ENCODE measurements around the gene CLECL1.
"Not testable (repeated sequence)": the region's sequence is repeated elsewhere in the genome, so short reads cannot be mapped to it uniquely, and the experiment has no call there.

CLECL1 gene

GRCh38 chr12:9698681-9699080, 34.2 kb downstream of the CLECL1 start:
- no peak for TF ChIP-seq ZFX (IDR thresholded peaks at IDR 0.05)
- TF ChIP-seq CTCF (conservative IDR thresholded peaks at IDR 0.05) = no peak
- no peak overlapping the region for H3K27ac ChIP-seq

GRCh38 chr12:9697619-9698018, 35.3 kb downstream of the CLECL1 start:
- no peak for TF ChIP-seq CTCF (conservative IDR thresholded peaks at IDR 0.05)
- no peak for TF ChIP-seq ZFX (IDR thresholded peaks at IDR 0.05)
- H3K27ac ChIP-seq = no peak overlapping the region

GRCh38 chr12:9695661-9696060, 37.2 kb downstream of the CLECL1 start:
- not testable (repeated sequence) for H3K27ac ChIP-seq

- not testable (repeated sequence) for H3K27ac ChIP-seq
These were observed 37.7 kb downstream of the CLECL1 start for GRCh38 chr12:9695150-9695549.

GRCh38 chr12:9694241-9694640, 38.7 kb downstream of the CLECL1 start:
- TF ChIP-seq ZFX (IDR thresholded peaks at IDR 0.05) = no peak
- H3K27ac ChIP-seq = no peak overlapping the region

- TF ChIP-seq ZFX (IDR thresholded peaks at IDR 0.05) (no peak), CTCF (conservative IDR thresholded peaks at IDR 0.05) (no peak)
- H3K27ac ChIP-seq = no peak overlapping the region
These were observed 40.0 kb downstream of the CLECL1 start for GRCh38 chr12:9692909-9693308.

GRCh38 chr12:9687228-9687627, 45.7 kb downstream of the CLECL1 start:
- no peak overlapping the region for H3K27ac ChIP-seq
- TF ChIP-seq CTCF (conservative IDR thresholded peaks at IDR 0.05) (no peak), ZFX (IDR thresholded peaks at IDR 0.05) (no peak)

- TF ChIP-seq ZFX (IDR thresholded peaks at IDR 0.05) (no peak), CTCF (conservative IDR thresholded peaks at IDR 0.05) (no peak)
- H3K27ac ChIP-seq = no peak overlapping the region
These were observed 47.0 kb downstream of the CLECL1 start for GRCh38 chr12:9685915-9686314.

- not testable (repeated sequence) for H3K27ac ChIP-seq
These were observed 47.5 kb downstream of the CLECL1 start for GRCh38 chr12:9685366-9685765.

GRCh38 chr12:9682949-9683348, 49.9 kb downstream of the CLECL1 start:
- H3K27ac ChIP-seq = not testable (repeated sequence)

- not testable (repeated sequence) for H3K27ac ChIP-seq
These were observed 50.4 kb downstream of the CLECL1 start for GRCh38 chr12:9682508-9682907.

Measured in C4-2B (cell line).